H1 (cell line): ENCODE measurements around the gene PRPF18. TPM values are rescaled to one million over a fixed set of nuclear protein-coding genes. Genes with fewer than 3 reads are reported as not detected.

ENCODE experiments used
- HDAC6 ChIP-seq: IDR thresholded peaks from one replicate; pipeline ENCODE4 v1.7.1; 2012; ENCODE audit warnings: low read depth, mild to moderate bottlenecking, inconsistent platforms, low read length, moderate library complexity
- NRF1 ChIP-seq: IDR thresholded peaks from 2 replicates; pipeline ENCODE4 v1.6.1; 2011; ENCODE audit warnings: mild to moderate bottlenecking, low read depth, low read length, improper control_type of control experiment
- polyA plus RNA-seq, 7 experiments: library from polyadenylated mRNA; depleted of rRNA in 3 of 7; stranded (reverse) in 5 of 7; unstranded in 2 of 7; fragments of >200 nt in 5 of 7; fragments of 200-250 nt in 2 of 7; gene quantifications; 1 replicate in 5 of 7; 2 replicates in 1 of 7; 4 replicates in 1 of 7; pipeline versions ENCODE4 v1.2.1 to v1.2.3, GENCODE V29; 2011 to 2013; ENCODE audit warnings: missing spikeins in 2 of 7, mixed read lengths in 2 of 7
- total RNA-seq: library from RNA; stranded (reverse); fragmentation: NEBNext Ultra II Directional; extraction: Animal tissue kit (Norgen Biotek cat#: 25700); gene quantifications from 2 replicates; pipeline ENCODE4 v1.2.1, GENCODE V29; 2021

Gene PRPF18
- total and polyA plus RNA-seq, 2 of the 8 experiments (the other 6 are each of a cell fraction or from before 2014, with no cell fraction given) = 3.8 to 12.6 TPM

GRCh38 chr10:13678101-13678843 is 91.5 kb downstream of the PRPF18 start (continued):
- TF ChIP-seq HDAC6 (no peak), NRF1 (no peak)
- TF ChIP-seq, all 59 proteins: peak for 0

Other genes with a start within 250 kb of the PRPF18 start
- 633 and 683 TPM in 2 replicates for gene SEPHS1, start 238.7 kb upstream of the PRPF18 start, total RNA-seq
- 226 and 270 TPM in 2 replicates for gene SEPHS1, start 238.7 kb upstream of the PRPF18 start, polyA plus RNA-seq (2011; rRNA removed)
- gene BEND7, start 58.0 kb upstream of the PRPF18 start, total RNA-seq = 5.9 and 8.2 TPM in 2 replicates
- gene BEND7, start 58.0 kb upstream of the PRPF18 start, polyA plus RNA-seq (2011; rRNA removed) = 1.8 and 1.9 TPM in 2 replicates